DMS153 (cell line): ENCODE data around the gene CDKAL1.
"Not testable (repeated sequence)": the region's sequence is repeated elsewhere in the genome, so short reads cannot be mapped to it uniquely, and the experiment has no call there.

Experiments
- DNase-seq: peaks from one replicate; lab custom pipeline; 2025; lab: John Stamatoyannopoulos, UW

Gene CDKAL1

GRCh38 chr6:20924094-20924493 lies 389.8 kb downstream of the CDKAL1 start:
- DNase-seq = not testable (repeated sequence)

DNA sequence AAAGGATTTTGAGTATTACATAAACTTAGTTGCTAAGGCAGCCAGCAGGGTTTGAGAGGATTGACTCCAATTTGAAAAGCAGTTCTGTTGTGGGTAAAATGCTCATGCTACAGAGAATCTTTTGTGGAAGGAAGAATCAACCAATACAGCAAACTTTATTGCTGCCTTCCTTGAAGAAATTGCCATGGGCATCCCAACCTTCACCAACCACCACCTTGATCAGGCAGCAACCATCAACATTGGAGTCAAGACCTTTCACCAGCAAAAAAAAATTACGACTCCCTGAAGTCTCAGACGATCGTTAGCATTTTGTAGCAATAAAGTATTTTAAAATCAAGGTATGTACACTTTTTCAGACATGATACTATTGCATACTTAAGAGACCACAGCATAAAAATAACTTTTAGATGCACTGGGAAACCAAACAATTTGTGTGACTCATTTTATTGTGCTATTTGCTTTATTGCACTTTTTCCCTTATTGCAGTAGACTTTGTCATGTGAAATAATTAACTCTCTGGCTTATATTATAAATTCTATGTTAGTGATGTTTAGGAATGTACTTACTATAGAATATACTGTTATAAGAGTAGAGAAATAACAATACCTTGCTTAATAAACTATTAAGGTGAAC lies 390.8 kb downstream of the CDKAL1 start:
- no peak for DNase-seq

DNA sequence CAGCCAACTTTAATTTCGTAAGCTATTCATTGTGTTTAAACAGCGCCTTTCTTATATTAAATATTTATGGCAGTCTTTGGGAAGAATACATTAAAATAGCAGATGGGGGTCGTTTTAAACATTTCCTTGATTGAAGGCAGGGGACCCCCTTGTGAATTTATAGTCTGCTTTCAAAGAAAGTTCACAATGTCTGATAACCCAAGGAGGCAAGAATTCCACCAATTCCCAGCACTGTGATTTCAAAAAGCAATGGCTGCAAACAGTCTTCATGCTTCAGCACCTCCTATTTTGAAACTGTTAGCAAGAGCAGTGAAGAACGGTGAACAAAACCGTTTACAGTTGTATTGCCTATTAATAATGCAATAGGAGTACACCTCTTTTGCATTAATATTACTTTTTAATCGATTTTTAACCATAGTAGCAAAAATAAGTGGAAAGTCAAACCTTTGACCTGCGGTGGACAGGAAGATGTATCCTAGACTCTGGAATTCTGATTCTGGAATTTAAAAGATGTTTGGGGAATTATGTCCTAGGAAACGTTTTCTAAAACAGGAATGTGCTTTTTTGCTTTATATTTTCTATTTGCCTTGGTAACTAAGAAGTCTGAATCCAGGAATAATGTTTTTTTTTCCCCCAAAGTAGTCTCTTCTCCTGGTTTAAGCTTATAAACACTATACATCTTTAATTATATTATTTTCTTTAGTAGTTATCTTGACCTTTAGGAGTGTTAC lies 393.0 kb downstream of the CDKAL1 start:
- no peak for DNase-seq

DNA sequence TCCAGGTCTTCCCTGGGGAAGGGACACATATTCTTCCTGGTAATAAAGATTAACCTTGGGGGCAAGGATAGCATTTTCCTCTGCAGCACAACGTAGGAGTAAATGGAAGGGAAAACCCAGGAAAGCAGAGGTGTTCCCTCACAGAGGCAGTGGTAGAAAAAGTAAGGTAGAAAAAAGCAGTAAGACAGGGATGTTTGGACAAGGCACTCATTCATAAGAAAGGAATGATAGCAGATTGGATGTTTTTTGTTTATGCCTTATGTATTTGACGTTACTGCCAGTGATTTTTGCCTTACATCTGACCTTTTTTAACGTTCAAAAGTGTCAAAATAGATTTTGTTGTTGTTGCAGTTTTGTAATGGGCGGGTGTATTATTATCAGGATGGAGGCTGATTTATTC lies 395.0 kb downstream of the CDKAL1 start:
- DNase-seq = no peak

DNA sequence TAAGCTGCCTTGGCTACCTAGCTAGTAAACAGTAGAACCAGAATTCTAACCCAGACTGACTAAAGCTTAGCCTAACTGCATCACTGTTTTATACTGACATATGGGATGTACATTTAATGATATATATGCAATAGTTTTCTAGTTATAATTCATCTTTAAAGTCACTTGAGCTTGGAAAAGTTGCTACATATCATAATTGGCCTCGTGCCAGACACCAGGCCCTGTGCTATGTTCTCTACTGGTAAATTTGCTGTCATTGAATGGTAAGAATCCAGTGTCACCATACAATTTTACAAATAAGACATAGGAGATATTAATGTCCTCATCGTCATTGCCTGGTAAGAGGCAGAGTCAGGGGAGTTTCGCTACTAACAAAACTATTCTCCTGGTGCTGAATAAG lies 396.8 kb downstream of the CDKAL1 start:
- DNase-seq = no peak

DNA sequence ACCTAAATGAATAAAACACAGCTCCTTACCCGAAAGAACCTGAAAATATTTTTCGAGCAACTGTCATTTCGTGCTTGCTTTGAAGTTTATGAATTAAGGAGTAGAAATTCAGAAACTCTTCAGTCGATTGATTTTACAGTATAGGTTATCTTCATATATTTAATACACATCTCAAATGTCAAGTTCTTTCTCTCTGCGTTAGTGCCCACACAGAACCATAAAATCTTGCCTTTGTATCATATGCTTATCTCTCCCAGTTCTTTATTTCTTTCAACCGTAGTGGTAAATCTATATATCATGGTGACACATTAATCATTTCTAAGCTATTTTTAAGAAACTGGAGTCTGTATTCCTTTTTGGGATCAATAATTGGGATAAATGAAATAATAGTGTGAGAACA lies 397.5 kb downstream of the CDKAL1 start:
- DNase-seq = no peak

DNA sequence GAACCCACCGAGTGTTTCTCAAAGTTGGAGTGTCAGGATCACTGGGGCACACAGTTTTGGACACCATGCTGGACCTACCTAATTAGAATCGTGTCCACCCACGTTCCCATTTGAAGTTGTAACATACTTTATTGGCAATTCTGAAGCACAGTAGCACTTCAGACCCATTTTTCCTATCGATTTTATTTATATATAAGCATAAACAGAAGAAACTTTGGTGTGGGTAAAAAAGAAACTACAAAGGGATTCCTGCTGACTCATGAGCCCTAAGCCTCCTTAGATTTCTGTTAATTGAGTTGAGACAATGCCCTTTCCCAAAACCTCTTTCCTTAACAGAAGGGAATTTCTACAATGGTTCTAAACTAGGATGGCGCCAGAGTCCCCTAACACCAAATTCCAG lies 398.0 kb downstream of the CDKAL1 start:
- no peak for DNase-seq

- peak; percentile 34 for DNase-seq
Measured at GRCh38 chr6:20933057-20933788, 399.0 kb downstream of the CDKAL1 start.

GRCh38 chr6:20936949-20937348 lies 402.7 kb downstream of the CDKAL1 start:
- no peak for DNase-seq

DNA sequence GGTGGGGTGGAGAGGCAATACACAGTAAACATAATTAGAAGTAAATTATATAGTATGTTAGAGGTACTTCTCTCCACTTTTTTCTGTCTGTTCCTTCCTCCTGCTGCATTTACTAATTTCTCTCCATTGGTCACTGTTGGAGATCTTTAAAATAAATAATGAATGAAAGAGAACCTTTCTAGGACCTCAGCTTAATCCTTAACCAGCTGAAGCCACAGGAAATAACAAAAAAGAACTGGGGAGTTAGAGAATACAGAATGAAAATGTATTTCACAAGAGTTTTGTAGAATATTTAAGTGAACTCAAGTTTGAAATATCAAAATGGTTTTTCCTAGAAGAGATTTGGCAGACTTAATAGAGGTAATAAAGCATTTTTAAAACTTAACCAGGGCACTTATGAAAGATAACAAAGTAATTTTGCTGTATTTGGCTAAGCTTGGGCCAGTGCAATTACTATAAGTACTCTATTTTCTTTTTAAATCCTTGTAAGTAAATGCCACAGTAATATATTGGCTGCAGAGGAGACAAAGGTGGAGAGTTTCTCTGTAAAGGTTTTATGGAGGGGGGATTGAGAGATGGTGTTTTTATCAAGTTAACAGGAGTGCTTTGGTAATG lies 405.0 kb downstream of the CDKAL1 start:
- no peak for DNase-seq

- no peak for DNase-seq
Measured at GRCh38 chr6:20943040-20943627, 408.9 kb downstream of the CDKAL1 start.

GRCh38 chr6:20943922-20944321 lies 409.7 kb downstream of the CDKAL1 start:
- DNase-seq = no peak

GRCh38 chr6:20946022-20946421 lies 411.8 kb downstream of the CDKAL1 start:
- no peak for DNase-seq

GRCh38 chr6:20946890-20947289 lies 412.6 kb downstream of the CDKAL1 start:
- no peak for DNase-seq

GRCh38 chr6:20947977-20948376 lies 413.7 kb downstream of the CDKAL1 start:
- no peak for DNase-seq

- DNase-seq = peak; percentile 77
Measured at GRCh38 chr6:20948556-20948955, 414.3 kb downstream of the CDKAL1 start.

- DNase-seq = no peak
Measured at GRCh38 chr6:20949138-20949537, 414.9 kb downstream of the CDKAL1 start.

- DNase-seq = peak; percentile 79
Measured at GRCh38 chr6:20952699-20953474, 418.6 kb downstream of the CDKAL1 start.

GRCh38 chr6:20954315-20954714 lies 420.1 kb downstream of the CDKAL1 start:
- peak; percentile 80 for DNase-seq

GRCh38 chr6:20955131-20955530 lies 420.9 kb downstream of the CDKAL1 start:
- DNase-seq = no peak

DNA sequence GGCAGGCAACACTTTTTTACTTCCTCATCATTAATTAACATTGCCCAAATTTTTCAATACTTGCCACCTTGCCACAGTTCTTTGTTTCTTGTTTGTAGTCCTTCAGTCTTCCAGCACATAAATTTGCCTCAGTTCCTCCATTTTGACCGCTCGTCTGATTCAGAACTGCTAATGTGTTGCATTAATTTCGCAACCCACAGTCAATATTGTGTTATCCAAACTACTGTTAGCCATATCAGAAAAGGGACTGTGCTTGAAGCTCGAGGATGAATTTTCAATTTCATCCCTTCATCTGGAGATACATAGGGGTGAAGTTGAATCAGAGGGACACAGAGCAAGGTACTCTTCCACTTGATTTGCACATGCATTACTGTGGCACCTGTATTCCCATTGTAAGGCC lies 421.5 kb downstream of the CDKAL1 start:
- no peak for DNase-seq

GRCh38 chr6:20960067-20960466 lies 425.8 kb downstream of the CDKAL1 start:
- DNase-seq = no peak
